Pulmonary artery endothelial cell (primary cell): ENCODE data around the gene MAP4K3. TPM values are rescaled to one million over a fixed set of nuclear protein-coding genes. Genes with fewer than 3 reads are reported as not detected.
"Not testable (repeated sequence)": the region's sequence is repeated elsewhere in the genome, so short reads cannot be mapped to it uniquely, and the experiment has no call there.

Experiments
- DNase-seq: peaks from one replicate; pipeline ENCODE4 v3.0.0-alpha.2; 2011; ENCODE audit warnings: low read depth, low spot score
- total RNA-seq: library from RNA; depleted of rRNA; stranded (reverse); fragments of >200 nt; gene quantifications from 2 replicates; pipeline ENCODE4 v1.2.3, GENCODE V29; 2014

The MAP4K3 gene
- total RNA-seq, 1 donor from 2014 or later = 19.1 TPM

DNA sequence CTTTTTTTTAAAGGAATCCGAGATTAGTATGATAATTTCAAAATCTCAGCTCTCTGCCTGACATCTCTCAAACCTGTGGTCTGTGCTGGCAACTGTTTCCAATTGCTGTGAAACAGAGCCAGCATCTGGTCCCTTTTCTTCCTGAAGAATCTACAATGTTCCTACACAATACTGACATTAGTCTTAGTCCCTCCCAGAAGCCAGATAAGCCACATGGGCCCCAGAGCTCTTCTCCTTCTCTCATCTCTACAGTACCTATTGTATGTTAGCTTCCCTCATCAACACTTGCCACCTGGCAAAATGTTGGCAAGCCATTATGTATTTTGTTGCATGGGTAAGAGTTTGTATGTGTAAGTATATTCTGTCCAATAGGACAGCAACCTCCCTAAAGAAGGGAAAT is 130.5 kb downstream of the MAP4K3 start:
- DNase-seq = no peak

DNA sequence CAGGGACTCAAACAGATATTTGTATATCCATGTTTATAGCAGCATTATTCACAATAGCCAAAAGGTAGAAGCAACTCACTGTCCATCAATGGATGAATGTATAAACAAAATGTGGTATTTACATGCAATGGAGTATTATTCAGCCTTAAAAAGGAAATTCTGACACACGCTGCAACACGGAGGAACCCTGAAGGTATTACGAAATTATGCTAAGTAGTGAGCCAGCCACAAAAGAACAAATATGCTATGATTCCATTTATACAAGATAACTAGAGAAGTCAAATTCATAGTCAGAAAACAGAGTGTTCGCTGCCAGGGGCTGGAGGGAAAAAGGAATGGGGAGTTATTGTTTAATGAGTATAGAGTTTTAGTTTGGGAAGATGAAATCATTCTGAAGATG is 132.4 kb downstream of the MAP4K3 start:
- no peak for DNase-seq

DNA sequence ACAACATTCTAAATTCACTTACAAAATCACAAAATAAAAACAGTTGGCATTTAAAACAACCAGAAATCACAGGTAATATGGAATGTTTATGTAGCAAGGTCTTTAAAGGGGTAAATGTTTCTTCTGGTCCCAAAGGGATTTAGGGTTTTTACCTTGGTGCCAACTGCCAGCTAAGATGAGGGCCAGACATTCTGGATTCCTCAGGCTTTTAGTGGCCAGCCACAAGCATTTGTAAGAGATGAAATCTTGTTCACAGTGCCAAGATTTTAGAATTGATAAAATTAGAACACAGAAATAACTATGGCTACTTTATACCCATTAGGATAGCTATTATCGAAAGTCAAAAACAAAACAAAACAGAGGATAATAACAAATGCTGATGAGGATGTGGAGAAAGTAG is 132.9 kb downstream of the MAP4K3 start:
- DNase-seq = no peak

DNA sequence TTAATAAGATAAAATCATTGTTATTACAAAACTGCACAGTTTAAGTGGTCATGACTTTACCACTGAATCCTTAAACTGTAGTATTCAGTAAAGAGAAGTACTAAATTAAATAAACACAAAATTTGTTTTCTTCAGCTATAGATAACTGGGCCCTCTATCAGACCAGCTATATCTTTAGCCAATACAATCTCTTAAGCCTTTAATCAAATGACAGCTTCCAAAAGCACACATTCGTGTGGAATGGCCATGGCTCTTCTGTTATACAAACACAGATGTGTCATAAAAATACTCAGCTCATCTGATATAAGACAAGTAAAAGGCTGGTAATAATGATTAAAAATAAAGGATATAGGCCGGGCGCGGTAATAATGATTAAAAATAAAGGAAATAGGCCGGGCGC is 135.7 kb downstream of the MAP4K3 start:
- DNase-seq = no peak

DNA sequence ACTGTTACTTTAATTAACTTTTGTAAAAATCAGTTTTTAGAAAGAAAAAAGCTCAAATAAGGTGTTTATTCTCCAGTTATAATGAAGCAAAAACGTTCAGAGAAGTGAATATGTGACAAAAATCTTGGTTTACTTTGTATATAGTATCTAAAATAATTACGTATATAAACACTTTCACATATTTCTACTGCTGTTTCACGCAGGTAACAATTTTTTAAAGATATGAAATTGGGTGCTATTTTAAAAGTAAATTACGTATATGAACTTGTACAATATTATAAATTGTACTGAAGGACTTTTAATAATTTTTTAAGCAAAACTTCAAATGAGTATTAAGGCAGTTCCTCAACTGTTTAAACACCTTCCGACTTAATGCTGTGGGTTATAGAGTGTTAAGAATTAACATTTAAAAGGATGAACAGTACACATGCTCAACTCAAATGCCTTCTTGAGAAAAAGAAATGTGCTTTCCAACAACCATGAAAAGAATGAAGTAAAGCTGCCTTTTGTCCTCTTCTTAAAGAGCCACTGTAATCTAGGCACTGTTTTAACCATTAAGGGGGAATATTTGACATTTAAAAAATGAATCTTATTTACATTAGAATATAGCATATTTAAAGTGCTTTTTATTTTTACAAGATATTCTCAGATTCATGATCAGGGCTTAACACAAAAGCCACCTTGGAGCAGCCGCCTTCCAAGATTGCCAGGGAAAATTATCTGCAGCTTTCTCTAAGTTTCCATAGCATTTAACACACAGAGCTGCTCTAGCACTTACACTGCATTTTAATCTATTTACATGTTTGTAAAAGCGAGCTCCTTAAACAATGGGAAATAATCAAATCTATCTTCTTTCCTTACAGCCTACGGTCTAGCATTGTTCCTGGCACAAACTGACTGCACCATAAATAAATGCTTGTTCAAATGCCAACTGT is 136.8 kb downstream of the MAP4K3 start:
- no peak for DNase-seq

DNA sequence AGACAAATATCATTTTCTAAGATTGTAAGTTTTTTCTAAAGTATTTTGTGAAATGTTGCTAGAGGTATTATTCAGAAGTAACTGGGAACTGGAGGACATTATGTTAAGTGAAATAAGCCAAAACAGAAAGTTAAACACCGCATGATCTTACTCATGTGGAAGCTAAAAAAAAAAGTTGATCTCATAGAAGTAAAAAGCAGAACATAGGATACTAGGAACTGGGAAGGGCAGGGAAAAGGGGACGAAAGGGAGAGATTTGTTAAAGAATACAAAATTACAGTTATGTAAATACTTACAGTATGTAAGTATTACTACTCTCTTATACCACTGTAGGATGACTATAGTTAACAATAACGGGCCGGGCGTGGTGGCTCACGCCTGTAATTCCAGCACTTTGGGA is 146.7 kb downstream of the MAP4K3 start:
- no peak for DNase-seq

DNA sequence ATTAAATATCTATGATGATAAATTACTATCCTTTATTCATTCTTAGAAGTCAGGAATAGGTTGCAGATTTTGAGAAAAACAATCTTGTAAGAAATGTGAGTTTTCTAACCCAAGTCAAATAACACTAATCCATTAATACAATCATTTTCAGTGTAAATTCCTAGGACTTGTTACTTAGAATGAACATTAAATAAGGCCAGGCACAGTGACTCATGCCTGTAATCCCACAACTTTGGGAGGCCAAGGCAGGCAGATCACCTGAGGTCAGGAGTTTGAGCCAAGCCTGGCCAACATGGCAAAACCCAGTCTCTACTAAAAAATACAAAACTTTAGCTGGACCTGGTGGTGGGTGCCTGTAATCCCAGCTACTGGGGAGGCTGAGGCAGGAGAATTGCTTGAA is 147.5 kb downstream of the MAP4K3 start:
- DNase-seq = no peak

DNA sequence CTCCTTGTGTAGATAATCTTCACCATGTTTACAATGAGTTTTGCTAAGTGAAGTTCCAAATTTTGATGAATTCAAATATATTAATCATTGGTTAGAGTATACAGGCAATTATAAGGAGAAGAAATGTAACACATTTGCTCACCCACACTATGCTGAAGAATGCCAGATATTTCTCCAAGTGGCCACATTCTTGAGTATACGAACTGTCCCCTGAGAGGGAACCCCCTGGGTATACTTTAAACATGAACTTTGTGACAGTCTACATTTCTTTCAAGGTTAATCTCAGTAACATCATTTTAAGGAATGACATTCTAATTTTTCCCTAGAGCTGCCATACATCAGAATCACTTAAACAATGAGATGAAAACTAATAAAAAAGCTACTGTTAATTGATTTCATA is 153.5 kb downstream of the MAP4K3 start:
- no peak for DNase-seq

DNA sequence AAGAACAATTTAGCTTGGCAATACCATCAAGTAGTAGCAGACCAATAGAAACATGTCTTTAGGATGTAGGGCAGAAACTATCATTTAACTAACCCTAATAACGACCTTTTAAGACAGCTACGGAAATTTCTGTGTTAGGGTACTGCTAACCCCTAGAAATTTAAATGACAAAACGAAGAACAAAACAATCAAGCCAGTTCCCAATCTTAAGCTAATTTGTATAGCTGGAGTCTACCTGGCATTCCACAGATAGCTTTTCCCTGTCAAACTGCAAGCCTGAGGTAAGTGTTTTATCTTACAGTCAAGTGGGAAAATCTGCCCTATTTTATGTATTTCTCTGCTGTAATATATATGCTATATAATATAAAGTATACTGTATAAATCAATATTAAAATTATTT is 155.7 kb downstream of the MAP4K3 start:
- no peak for DNase-seq

DNA sequence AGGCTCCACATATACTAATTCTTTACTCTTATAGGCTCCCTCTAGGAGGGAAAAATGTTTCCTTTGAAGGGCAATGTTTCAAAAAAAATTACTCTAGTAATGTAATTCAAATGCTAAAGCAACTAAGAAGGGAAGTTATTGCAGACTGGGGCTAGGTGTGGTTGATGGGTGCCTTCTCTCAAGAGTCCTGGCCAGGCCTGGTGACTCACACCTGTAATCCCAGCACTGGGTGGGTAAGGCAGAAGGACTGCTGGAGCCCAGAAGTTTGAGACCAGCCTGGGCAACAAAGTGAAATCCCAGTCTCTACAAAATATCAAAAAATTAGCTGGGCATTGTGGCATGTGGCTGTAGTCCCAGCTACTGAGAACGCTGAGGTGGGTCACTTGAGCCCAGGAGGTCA is 162.1 kb downstream of the MAP4K3 start:
- DNase-seq = no peak

DNA sequence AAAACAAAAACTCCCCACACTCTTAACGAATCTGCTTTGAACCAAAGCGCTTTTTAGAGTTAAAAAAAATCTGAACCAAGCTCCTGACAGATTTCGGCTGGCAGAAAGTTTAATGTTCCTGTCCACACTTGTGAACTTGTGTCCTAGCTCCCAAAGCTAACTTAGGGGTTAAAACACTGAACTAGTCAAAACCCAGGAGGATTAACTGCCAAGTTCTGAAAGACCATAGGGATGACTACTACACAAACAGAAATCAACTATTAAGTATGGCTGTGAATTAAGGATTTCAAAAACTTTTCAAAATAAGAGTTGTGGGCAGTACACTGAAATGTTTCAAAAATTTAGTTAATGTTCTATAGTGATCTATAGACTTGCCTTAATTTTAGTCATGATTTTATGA is 167.1 kb downstream of the MAP4K3 start:
- DNase-seq = no peak

DNA sequence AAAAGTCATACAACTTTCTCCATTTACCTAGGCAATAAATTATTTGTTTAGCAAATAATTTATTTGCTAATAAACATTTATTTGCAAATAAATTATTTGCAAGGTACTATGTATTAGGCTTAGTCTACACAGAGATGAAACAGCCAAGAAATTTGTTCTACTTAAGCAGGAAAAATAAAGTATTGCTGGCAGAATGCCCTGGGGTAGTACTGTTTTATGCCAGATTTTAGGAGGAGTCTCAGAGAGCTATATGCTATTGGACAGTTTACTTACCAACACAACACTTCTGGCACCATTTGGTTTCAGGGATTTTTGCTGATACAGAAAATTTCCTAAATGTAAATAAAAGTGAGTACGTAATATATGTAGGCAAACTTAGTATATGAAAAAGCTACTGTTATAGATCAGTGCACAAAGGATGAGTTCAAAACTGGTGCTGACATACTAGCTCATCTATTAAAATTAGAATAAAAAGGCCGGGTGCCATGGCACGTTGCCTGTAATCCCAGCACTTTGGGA is 170.1 kb downstream of the MAP4K3 start:
- DNase-seq = no peak

DNA sequence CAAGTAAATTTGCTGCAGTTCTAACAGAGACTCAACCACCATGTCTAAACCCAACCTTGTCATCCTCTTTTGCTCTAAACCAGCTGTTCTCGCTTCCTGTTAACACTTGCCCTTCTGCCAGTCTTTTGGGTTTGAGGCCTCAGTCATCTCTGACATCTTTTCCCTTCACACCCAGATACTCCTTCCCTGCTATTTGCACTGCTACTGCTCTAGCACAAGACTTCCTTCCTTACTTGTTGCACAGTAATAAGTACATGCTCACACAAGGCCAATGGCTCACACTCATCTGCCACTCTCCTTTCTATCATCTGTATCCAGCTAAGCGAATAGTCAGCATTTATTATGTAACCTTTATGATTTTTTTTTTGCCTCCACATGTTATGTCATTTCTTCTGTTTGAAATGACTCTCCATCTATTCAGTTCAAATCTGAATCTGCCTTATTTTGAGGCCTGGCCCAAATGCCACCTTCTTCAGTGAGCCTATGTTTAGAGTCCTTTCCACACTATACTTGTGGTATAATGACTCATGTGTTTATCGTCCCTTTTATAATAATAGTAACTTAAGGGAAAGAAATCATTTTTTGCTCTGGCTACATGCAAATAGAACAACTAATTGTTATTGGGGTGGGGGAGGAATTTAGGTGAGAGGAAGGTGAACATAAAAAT is 170.8 kb downstream of the MAP4K3 start:
- no peak for DNase-seq

DNA sequence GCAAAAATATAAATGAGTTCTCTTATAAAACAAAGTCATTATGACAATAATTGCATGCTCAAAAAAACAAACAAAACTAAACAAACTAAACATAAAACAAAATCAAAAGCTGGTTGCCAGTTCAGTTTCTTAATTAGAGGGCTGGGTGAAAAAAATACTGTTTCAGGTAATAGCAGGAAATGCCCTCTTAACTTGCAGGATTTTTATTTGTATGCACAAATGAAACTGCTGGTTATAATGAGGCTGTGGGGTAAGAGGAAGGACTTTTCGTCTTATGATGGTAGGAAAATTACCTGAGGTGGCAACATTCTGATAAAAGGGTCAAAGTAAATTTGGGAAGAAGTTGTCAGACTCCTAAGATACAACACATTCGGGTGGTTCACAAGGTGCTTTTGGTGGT is 171.8 kb downstream of the MAP4K3 start:
- DNase-seq = no peak

DNA sequence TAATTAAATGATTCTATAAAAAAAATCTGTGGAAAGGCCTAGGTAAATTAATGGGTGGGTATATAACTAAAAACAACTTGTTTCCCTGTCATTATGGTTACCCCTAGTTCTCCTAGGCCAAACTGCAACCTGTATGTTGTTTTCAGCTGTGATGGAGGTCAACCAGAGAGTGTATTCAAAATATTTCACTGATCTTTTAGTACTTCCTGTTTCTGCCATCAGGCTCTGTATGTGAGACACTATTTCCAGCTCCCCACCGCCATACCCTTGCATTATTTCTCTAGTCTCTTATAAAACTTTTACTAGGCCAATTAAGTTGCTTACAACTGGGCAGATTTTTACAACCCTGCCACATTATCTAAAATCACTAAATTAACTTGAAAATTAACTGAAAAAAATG is 172.4 kb downstream of the MAP4K3 start:
- no peak for DNase-seq

DNA sequence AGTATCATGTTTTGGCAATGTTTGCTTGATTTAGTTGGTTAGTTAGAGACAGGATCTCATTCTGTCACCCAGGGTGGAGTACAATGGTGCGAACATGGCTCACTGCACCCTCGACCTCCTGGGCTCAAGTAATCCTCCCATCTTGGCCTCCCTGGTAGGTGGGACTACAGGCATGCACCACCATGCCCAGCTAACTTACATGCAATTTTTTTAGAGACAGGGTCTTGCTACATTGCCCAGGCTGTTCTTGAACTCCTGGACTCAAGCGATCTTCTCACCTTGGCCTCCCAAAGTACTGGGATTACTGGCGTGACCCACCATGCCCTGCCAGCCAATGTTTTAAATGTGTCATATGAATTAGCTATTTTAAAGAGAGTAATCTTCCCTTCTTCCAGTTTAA is 177.0 kb downstream of the MAP4K3 start:
- DNase-seq = no peak

DNA sequence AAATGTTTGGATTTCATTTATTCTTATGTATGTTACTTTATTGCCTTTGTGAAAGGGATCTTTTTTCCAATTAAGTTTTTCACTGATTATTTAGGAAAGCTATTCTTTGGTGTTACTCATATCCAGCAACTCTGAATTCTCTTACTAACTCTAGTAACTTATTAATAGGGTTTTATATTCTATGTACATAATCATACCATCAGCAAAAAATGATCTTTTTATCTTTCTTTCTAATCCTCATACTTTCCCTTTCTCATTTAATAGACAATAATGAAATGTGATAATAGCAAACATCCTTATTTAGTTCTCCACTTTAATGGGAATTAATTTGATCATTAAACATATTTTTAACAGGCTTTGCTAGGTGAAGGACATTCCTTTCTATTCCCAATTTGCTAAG is 181.0 kb downstream of the MAP4K3 start:
- no peak for DNase-seq

DNA sequence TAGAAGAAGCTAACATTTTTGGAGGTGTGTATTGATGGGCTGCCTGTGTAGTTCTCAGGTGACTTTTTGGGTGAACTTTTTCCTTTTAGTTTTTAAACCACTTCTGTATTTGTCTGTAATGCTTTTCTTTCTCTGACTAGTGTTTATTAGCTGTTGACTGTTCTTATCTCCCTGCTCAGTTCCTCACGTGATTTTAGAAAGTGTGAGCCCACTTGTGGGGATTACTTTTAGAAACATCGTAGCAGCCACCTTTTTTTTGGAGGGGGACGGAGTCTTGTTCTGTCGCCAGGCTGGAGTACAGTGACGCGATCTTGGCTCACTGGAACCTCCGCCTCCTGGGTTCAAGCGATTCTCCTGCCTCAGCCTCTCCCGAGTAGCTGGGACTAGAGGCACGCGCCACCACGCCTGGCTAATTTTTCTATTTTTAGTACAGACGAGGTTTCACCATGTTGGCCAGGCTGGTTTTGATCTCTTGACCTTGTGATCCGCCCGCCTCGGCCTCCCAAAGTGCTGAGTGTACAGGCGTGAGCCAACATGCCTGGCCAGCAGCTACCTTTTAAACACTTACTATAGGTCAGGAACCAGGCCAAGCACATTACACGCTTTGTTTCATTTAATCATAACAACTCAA is 184.1 kb downstream of the MAP4K3 start:
- DNase-seq = no peak

DNA sequence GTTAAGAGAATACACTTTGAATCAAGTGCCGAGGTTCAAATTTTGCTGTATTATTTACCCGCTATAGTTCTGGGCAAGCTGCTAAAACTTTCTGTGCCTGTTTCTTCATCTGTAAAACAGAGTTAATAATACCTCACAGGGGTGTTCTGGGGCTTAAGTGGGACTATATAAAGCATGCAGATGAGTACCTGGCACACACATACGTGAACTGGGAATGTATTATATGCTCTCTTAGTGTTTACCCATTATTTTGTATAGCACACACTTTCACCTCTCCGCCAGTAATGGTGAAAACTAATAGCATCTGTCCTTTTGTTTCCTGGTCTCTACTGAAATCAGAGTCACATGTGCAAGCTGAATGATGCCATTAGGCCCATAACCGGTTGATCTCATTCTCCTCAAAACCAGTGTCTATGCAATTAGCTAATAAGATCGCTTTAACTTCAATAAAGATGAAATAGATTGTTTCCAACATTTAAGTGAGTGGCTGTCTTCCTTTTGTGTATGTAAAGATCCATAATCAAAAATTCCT is 189.5 kb downstream of the MAP4K3 start:
- no peak for DNase-seq

DNA sequence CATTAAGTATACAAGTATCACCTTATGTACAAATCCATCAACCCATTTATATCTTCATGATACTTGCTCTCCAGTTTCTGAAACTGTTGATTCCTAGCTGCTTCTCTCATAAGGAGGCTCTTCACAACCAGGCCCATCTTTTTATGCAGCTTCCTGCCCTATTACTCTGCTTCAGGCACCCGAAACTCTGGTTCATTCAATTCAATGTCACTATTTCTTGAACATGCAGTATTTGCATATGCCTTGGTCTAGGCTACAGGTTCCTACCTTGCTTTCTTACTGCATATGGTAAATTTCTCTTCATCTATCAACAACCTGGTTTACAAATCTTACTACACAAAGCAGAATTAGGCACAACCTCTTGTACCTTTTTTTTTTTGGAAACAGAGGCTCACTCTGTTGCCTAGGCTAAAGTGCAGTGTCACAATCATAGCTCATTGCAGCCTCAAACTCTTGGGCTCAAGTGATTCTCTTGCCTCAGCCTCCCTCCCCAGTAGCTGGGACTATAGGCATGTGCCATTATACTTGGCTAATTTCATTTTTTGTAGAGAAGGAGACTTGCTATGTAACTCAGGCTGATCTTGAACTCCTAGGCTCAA is 190.6 kb downstream of the MAP4K3 start:
- no peak for DNase-seq

DNA sequence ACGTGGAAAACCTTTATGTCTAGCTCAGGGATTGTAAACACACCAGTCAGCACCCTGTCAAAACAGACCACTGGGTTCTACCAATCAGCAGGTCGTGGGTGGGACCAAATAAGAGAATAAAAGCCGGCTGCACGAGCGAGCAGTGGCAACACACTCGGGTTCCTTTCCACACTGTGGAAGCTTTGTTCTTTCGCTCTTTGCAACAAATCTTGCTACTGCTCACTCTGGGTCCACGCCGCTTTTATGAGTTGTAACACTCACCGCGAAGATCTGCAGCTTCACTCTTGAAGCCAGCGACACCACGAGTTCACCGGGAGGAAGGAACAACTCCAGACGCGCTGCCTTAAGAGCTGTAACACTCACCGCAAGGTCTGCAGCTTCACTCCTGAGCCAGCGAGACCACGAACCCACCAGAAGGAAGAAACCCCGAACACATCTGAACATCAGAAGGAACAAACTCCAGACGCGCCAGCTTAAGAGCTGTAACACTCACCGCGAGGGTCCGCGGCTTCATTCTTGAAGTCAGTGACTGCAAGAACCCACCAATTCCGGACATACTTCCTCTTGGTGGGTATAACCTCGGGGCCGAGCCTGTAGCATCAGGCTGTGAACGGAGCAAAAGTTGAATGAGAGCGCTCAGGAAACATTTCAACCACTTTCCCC is 192.0 kb downstream of the MAP4K3 start:
- not testable (repeated sequence) for DNase-seq
